SK-N-SH (cell line): Measurements from ENCODE around the gene LRIT2. TPM values are rescaled to one million over a fixed set of nuclear protein-coding genes. Genes with fewer than 3 reads are reported as not detected.

Source experiments
- CTCF ChIA-PET: fragments of 300-600, 350-600 bp; formaldehyde crosslinking; extraction: SDS; loops from one replicate; lab custom pipeline; 2021; lab: Yijun Ruan, JAX
- POLR2A ChIA-PET: fragments of 350-600 bp; sonication (Branson Sonifier 250); formaldehyde crosslinking; extraction: SDS; loops from one replicate; lab custom pipeline; 2020; ENCODE audit warnings: antibody characterized with exemption, inconsistent platforms; lab: Yijun Ruan, JAX
- DNase-seq: peaks from one replicate; pipeline ENCODE4 v3.0.0; 2012
- H2AFZ ChIP-seq: fragments of 200-600 bp; sonication (generic); 2 replicates; pipeline ENCODE4 v1.8.1; 2016; ENCODE audit warnings: antibody characterized with exemption, mild to moderate bottlenecking, low read depth
- H3F3A ChIP-seq: fragments of 200-600 bp; sonication (generic); replicated peaks from 2 replicates; pipeline ENCODE3; 2016; ENCODE audit warnings: antibody characterized with exemption, mild to moderate bottlenecking; ENCODE audit not compliant: insufficient read depth
- H3K27ac ChIP-seq, 2 experiments: fragments of 200-500 bp in 1 of 2; fragments of 200-600 bp in 1 of 2; sonication (Bioruptor generic) in 1 of 2; sonication (generic), shearing (Covaris generic) in 1 of 2; 2 replicates each; pipeline versions ENCODE4 v1.5.1 to v1.6.1; 2014 to 2016; ENCODE audit warnings: low read depth in 2 of 2, inconsistent platforms in 1 of 2, low read length in 1 of 2, mild to moderate bottlenecking in 1 of 2, mixed read lengths in 1 of 2
- H3K27me3 ChIP-seq: fragments of 200-600 bp; sonication (generic), shearing (Covaris generic); 2 replicates; pipeline ENCODE4 v1.6.1; 2016; ENCODE audit warnings: mixed run types; ENCODE audit not compliant: insufficient read depth
- H3K36me3 ChIP-seq, 2 experiments: fragments of 200-500 bp in 1 of 2; fragments of 200-600 bp in 1 of 2; sonication (Bioruptor generic) in 1 of 2; sonication (generic) in 1 of 2; replicated peaks in 1 of 2; 2 replicates each; pipeline versions ENCODE3 to v1.5.1; 2014 to 2016; ENCODE audit warnings: low read length in 1 of 2, mild to moderate bottlenecking in 1 of 2; ENCODE audit not compliant: insufficient read depth in 2 of 2, control insufficient read depth in 1 of 2
- H3K4me1 ChIP-seq, 2 experiments: fragments of 200-500 bp in 1 of 2; fragments of 200-600 bp in 1 of 2; sonication (Bioruptor generic) in 1 of 2; sonication (generic), shearing (Covaris generic) in 1 of 2; 2 replicates each; pipeline versions ENCODE4 v1.5.1 to v1.6.1; 2014 to 2016; ENCODE audit warnings: low read depth in 1 of 2, low read length in 1 of 2, mixed run types in 1 of 2; ENCODE audit not compliant: insufficient read depth in 2 of 2, control insufficient read depth in 1 of 2
- H3K4me2 ChIP-seq: fragments of 200-600 bp; sonication (generic), shearing (Covaris generic); 2 replicates; pipeline ENCODE4 v1.6.1; 2017; ENCODE audit warnings: mixed run types
- H3K4me3 ChIP-seq, 2 experiments: fragments of 200-500 bp in 1 of 2; fragments of 200-600 bp in 1 of 2; sonication (Bioruptor generic) in 1 of 2; sonication (generic), shearing (Covaris generic) in 1 of 2; 2 replicates each; pipeline versions ENCODE4 v1.5.1 to v1.8.1; 2014 to 2016; ENCODE audit warnings: low read depth in 2 of 2, inconsistent platforms in 1 of 2, low read length in 1 of 2, mild to moderate bottlenecking in 1 of 2, mixed read lengths in 1 of 2, moderate library complexity in 1 of 2
- H3K79me2 ChIP-seq: fragments of 200-600 bp; sonication (generic); 2 replicates; pipeline ENCODE4 v1.8.1; 2017; ENCODE audit warnings: mild to moderate bottlenecking; ENCODE audit not compliant: insufficient read depth
- H3K9ac ChIP-seq: fragments of 200-600 bp; sonication (generic); 2 replicates; pipeline ENCODE4 v1.6.1; 2017; ENCODE audit warnings: mixed run types
- H3K9me2 ChIP-seq: fragments of 200-600 bp; sonication (generic); 2 replicates; pipeline ENCODE4 v1.6.1; 2017; ENCODE audit warnings: mixed run types
- H3K9me3 ChIP-seq: fragments of 200-600 bp; sonication (generic); 2 replicates; pipeline ENCODE4 v1.6.1; 2017; ENCODE audit warnings: mixed run types, mild to moderate bottlenecking, moderate library complexity
- H4K20me1 ChIP-seq: fragments of 200-600 bp; sonication (generic); 2 replicates; pipeline ENCODE4 v1.6.1; 2017; ENCODE audit warnings: mild to moderate bottlenecking, mixed run types; ENCODE audit not compliant: insufficient read depth
- CHD2 ChIP-seq: fragments of 150-350 bp; IDR thresholded peaks from 2 replicates; pipeline ENCODE4 v1.6.1; 2018; ENCODE audit warnings: low read length; ENCODE audit not compliant: partially characterized antibody
- ELF1 ChIP-seq: IDR thresholded peaks from 2 replicates; pipeline ENCODE4 v1.4.0; 2012
- FOXJ3 ChIP-seq: sonication (generic); formaldehyde crosslinking; IDR thresholded peaks from 2 replicates; pipeline ENCODE4 v1.5.1; 2020; ENCODE audit warnings: mild to moderate bottlenecking, missing genetic modification reagents
- JUND ChIP-seq: IDR thresholded peaks from 2 replicates; pipeline ENCODE4 v1.4.0; 2012
- MXI1 ChIP-seq: IDR thresholded peaks from 2 replicates; pipeline ENCODE4 v1.6.1; 2012; ENCODE audit warnings: mild to moderate bottlenecking, low read depth, low read length, improper control_type of control experiment
- NFIC ChIP-seq: IDR thresholded peaks from 2 replicates; pipeline ENCODE4 v1.4.0; 2012; ENCODE audit warnings: borderline replicate concordance
- NRF1 ChIP-seq: IDR thresholded peaks from 2 replicates; pipeline ENCODE4 v1.6.1; 2012; ENCODE audit warnings: low read depth, mild to moderate bottlenecking, low read length
- RXRA ChIP-seq: IDR thresholded peaks from 2 replicates; pipeline ENCODE4 v1.4.0; 2012; ENCODE audit warnings: low read depth, mild to moderate bottlenecking, borderline replicate concordance
- SIN3A ChIP-seq: IDR thresholded peaks from 2 replicates; pipeline ENCODE4 v1.6.1; 2012; ENCODE audit warnings: low read depth, mild to moderate bottlenecking, low read length, moderate library complexity, borderline replicate concordance
- TAF1 ChIP-seq: IDR thresholded peaks from 2 replicates; pipeline ENCODE4 v1.6.1; 2012; ENCODE audit warnings: low read depth, mild to moderate bottlenecking, low read length, moderate library complexity, borderline replicate concordance
- TCF12 ChIP-seq: IDR thresholded peaks from 2 replicates; pipeline ENCODE4 v1.4.0; 2012
- TEAD4 ChIP-seq: IDR thresholded peaks from 2 replicates; pipeline ENCODE4 v1.4.0; 2012; ENCODE audit warnings: mild to moderate bottlenecking, borderline replicate concordance; ENCODE audit not compliant: insufficient read depth
- YY1 ChIP-seq: IDR thresholded peaks from 2 replicates; pipeline ENCODE4 v1.4.0; 2012; ENCODE audit warnings: low read depth, mild to moderate bottlenecking
- WGBS: methylation state at CpG from one replicate; pipeline ENCODE4 v1.1.6; 2017; ENCODE audit warnings: low lambda C conversion rate; 5-methylcytosine and 5-hydroxymethylcytosine counted together
- polyA plus RNA-seq, 3 experiments: library from polyadenylated mRNA; depleted of rRNA; stranded (reverse); fragments of >200 nt; gene quantifications; 2 replicates each; pipeline ENCODE4 v1.2.3, GENCODE V29; 2012
- TF ChIP-seq, protein P1 (sequence below): IDR thresholded peaks from 2 replicates; pipeline ENCODE4 v1.6.1; 2012; ENCODE audit warnings: mild to moderate bottlenecking, low read depth, low read length, moderate library complexity

The LRIT2 gene
- polyA plus RNA-seq, 1 of the 3 experiments (the other 2 are of a cell fraction) = not detected

GRCh38 chr10:84224411-84225028, 824 bp downstream of the LRIT2 start:
- TF ChIP-seq, protein P1, sequence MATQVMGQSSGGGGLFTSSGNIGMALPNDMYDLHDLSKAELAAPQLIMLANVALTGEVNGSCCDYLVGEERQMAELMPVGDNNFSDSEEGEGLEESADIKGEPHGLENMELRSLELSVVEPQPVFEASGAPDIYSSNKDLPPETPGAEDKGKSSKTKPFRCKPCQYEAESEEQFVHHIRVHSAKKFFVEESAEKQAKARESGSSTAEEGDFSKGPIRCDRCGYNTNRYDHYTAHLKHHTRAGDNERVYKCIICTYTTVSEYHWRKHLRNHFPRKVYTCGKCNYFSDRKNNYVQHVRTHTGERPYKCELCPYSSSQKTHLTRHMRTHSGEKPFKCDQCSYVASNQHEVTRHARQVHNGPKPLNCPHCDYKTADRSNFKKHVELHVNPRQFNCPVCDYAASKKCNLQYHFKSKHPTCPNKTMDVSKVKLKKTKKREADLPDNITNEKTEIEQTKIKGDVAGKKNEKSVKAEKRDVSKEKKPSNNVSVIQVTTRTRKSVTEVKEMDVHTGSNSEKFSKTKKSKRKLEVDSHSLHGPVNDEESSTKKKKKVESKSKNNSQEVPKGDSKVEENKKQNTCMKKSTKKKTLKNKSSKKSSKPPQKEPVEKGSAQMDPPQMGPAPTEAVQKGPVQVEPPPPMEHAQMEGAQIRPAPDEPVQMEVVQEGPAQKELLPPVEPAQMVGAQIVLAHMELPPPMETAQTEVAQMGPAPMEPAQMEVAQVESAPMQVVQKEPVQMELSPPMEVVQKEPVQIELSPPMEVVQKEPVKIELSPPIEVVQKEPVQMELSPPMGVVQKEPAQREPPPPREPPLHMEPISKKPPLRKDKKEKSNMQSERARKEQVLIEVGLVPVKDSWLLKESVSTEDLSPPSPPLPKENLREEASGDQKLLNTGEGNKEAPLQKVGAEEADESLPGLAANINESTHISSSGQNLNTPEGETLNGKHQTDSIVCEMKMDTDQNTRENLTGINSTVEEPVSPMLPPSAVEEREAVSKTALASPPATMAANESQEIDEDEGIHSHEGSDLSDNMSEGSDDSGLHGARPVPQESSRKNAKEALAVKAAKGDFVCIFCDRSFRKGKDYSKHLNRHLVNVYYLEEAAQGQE = peak; percentile 89
- TF ChIP-seq YY1 = no peak
- no peaks in the 10 kb centered on the region for H4K20me1 ChIP-seq
- H3K27ac ChIP-seq = no peak overlapping the region
- WGBS = 31% methylated on average over 5 of the region's 6 CpGs
- H3K79me2 ChIP-seq = no peaks in the 10 kb centered on the region
- H3K36me3 ChIP-seq = no peaks in the 10 kb centered on the region
- no peak overlapping the region for H3K4me3 ChIP-seq
- no peak overlapping the region for H3K4me2 ChIP-seq
- no peak for DNase-seq
- no peak overlapping the region for H2AFZ ChIP-seq
- H3K9me3 ChIP-seq = no peaks in the 10 kb centered on the region
- ChIA-PET POLR2A (no interaction called here), CTCF (no interaction called here)
- H3K27me3 ChIP-seq = no peaks in the 10 kb centered on the region
- no peaks in the 10 kb centered on the region; a peak in 1 of 4 replicates for H3K4me1 ChIP-seq
- no peaks in the 10 kb centered on the region for H3F3A ChIP-seq
- no peaks in the 10 kb centered on the region for H3K9me2 ChIP-seq
- H3K9ac ChIP-seq = no peak overlapping the region

- Histone ChIP-seq H3K9ac (no peak overlapping the region), H3K79me2 (no peaks in the 10 kb centered on the region), H3K27me3 (no peaks in the 10 kb centered on the region), H3K4me3 (no peak overlapping the region), H3K36me3 (no peaks in the 10 kb centered on the region), H4K20me1 (no peaks in the 10 kb centered on the region), H3K4me2 (no peak overlapping the region), H3K9me2 (no peaks in the 10 kb centered on the region), H3K4me1 (no peaks in the 10 kb centered on the region), H3K27ac (no peak overlapping the region), H2AFZ (no peak overlapping the region), H3F3A (no peaks in the 10 kb centered on the region), H3K9me3 (no peaks in the 10 kb centered on the region)
- TF ChIP-seq NRF1 (no peak), MXI1 (no peak), TCF12 (no peak), JUND (no peak), NFIC (no peak), TAF1 (no peak), RXRA (no peak), ELF1 (no peak), CHD2 (no peak), YY1 (no peak), TEAD4 (no peak), FOXJ3 (no peak), SIN3A (no peak)
- TF ChIP-seq, protein P1 = no peak
- CTCF ChIA-PET = interaction anchor here (1.1 to 1.3 kb wide), 2 partner anchors 10 to 17 kb away, joined by 4 to 5 read pairs; no protein-coding TSS in a partner anchor
- WGBS = 26% methylated on average over 3 of the region's 8 CpGs
- no peak for DNase-seq
- POLR2A ChIA-PET = no interaction called here
These were observed 3.4 kb downstream of the LRIT2 start for GRCh38 chr10:84221916-84222315.
